CD4-positive, alpha-beta T cell treated with Interleukin-6 for 4 hours (primary cell): ENCODE data around the gene RCC1.
"Not testable (repeated sequence)": the region's sequence is repeated elsewhere in the genome, so short reads cannot be mapped to it uniquely, and the experiment has no call there.

Experiments
- DNase-seq: peaks from one replicate; pipeline ENCODE4 v3.0.0-alpha.2; 2020; ENCODE audit warnings: mixed read lengths

Gene RCC1

DNA sequence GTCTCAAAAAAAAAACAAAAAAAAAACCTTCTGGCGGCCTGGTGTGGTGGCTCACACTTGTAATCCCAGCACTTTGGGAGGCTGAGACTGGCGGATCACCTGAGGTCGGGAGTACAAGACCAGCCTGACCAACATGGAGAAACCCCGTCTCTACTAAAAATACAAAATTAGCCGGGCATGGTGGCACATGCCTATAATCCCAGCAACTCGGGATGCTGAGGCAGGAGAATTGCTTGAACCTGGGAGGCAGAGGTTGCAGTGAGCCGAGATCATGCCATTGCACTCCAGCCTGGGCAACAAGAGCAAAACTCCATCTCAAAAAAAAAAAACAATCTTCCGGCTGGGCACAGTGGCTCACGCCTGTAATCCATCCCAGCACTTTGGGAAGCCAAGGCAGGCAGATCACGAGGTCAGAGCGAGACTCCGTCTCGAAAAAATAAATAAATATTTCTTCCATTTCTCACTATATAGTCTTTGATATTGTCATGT lies 8.6 kb downstream of the RCC1 start:
- not testable (repeated sequence) for DNase-seq

DNA sequence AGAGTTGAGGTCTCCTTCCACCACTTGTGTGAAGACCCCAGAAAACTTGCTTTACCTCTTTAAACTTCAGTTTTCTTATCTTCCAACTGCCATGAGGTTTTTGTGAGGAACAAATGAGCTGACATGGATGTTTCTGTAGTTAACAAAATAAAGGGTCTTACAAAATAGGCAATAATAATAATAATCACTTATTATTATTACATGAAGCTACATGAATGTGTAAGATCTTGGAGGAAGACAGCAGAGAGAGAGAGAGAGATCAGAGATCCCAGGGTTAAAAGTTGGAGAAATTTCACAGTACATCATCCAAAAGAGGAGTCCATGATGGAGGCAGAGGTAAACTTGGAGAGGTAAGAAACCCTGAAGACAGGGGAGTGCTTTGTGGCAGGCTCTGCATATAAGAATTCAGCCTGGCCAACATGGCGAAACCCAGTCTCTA lies 10.7 kb downstream of the RCC1 start:
- DNase-seq, result no peak

DNA sequence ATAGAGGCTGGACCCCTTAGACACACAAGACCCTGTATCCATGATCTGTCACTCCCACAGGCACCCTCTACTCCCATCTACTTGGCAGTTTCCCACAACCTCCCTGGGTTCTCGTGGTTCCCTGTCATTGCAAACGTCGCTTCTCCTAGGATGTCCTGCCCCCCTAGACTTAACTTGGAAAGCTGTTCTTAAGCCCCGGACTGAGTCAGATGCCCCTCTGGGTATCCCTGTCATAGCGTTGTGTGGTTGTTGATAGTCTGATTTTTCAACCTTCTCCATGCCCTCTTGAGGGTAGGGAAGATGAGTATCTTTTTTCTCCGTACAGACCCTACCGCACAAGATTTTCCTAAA lies 11.8 kb downstream of the RCC1 start:
- no peak for DNase-seq

DNA sequence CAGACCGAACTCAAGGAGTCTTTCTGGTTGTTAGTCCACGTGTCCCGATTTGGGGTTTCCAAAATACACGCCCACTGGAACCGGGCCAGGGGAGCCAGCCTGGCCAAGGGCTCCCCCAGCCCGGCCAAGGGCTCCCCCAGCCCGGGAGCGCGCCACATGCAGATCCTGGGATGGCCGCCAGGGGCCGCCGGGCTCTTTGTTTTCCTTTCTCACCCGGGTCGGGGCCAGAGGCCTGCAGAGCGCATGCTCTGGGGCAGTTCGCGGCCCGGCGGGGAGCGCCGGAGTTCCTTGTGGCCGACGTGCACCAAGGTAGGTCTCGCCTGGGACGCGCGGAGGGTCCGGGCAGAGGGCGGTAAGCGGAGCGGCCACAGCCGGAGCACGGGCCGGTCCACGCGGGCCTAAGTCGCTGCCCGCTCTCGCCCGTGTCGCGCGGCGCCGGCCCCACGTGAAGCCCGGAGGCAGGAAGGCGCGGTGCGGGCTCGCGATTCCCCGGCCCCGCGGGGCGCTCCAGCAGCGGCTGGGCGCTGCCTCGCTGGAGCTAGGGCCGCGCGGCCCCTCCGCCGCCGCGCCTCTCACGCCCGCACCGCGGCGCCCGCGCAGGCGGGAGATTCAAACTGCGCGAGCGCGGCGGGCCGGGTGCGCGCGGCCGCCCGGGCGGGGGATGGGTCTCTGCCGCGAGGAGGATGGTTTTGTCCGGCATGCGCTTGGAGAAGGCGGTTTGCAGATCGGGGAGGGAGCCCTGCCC lies 12.3 kb downstream of the RCC1 start:
- peak; percentile 90 for DNase-seq

DNA sequence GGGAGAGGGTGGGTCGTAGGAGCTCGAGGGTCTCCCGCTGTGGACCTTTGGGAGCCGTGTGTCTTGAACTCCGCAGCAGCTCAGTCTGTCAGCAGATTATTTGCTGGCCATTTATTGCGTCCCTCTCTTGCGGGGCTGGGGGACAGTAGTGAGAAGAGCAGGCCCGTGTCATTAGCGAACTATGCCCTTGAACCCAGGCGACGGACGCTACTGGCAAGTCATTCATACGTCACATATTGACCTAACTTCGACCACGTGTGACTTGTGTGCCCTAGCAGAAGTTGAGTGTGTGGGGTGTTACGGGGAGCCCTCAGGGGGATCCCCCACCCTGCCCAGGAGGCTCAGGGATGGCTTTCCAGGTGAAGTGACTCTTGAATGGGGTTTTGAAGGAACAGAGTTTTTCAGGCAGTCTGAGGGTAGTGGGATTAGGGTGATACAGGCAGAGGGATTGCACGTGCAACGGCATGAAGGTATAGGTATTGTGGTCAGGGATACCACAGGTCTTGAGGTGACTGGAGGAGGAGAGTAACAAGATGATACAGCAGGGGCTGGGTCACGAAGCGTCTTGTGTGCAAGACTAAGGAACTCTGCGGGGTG lies 13.0 kb downstream of the RCC1 start:
- DNase-seq, result no peak

DNA sequence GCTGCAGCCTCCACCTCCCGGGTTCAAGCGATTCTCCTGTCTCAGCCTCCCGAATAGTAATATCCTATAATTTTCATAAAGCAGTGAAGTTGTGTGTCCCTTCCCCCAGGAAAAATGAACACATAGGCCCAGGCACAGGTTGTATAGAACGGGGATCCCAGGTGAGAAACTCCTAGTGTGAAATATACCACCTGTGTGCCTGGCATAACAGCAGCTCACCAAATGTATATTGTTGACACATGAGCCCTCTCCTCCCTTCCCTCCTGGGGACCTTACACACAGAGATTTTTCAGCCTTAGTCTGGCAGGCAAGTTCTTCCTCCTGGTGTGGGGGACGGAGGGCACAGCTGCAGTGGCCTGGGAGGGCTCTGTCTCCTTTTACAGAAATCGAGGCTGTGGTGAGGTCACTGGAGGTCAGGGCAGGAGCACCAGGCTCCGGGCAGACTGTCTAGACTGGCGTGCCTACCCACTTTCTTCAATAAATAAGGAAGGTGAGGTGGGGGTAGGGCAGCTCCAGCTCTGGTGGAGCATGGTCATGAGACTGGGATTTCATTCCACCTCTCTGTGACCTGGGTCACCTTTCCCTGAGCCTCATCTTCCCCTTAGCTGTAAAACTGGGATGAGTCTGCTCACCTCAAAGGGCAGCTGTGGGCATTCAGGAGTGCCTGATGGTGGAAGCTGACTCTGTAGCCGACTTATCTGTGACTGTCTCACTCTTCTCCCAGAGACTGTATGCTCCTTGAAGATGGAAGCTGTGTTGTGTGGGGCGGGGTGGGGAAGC lies 14.3 kb downstream of the RCC1 start:
- DNase-seq, result no peak

DNA sequence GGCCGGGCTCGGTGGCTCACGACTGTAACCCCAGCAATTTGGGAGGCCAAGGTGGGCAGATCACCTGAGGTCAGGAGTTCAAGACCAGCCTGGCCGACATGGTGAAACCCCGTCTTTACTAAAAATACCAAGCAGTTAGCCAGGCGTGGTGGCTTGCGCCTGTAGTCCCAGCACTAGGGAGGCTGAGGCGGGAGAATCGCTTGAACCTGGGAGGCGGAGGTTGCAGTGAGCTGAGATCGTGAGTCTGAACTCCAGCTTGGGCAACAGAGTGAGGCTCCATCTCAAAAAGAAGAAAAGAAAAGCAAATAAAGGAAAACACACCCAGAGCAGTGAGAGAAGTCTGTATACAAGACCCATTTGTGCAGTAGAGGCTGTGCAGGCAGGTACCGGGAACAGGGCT lies 15.0 kb downstream of the RCC1 start:
- DNase-seq, result not testable (repeated sequence)

DNA sequence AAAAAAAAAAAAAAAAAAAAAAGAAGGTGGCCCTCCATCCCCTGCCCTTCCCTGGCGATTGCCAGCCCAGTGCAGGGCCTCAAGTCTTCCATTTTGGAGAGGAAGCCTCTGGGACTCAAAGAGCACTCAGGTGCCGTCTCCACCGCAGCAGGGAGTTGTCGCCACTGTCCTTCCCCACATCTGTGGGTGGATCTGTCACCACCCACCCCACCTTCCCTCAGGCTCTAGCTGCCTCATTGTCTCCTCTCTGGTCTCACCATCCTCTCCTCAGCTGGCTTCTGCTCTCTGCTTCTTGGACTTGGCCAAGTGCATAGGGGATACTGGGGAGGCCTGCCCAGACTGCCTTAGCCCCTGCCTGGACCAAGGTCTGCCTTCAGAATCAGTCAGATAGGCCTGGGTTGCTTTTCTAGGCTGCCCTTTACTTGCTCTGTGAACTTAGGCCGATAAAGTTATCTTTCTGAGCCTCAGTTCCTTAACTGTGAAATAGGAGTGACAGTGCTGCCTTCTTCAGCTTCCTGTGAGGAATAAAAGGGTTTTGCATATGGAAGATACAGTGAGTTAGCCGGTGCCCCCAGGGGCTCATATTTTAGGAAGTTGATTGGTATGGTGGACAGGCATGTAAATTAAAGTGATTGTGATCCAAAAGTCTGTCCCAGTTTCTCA lies 15.8 kb downstream of the RCC1 start:
- no peak for DNase-seq

DNA sequence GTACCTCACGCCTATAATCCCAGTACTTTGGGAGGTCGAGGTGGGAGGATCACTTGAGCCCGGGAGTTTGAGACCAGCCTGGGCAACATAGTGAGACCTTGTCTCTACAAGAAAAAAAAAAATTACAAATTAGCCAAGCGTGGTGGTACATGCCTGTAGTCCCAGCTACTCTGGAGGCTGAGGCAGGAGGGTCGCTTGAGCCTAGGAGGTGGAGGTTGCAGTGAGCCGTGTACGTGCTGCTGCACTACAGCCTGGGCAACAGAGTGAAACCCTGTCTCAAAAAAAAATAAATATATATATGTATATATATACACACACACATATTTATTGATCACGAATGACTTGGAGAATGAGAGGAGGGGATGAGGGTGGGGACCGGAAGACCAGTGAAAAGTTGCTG lies 16.7 kb downstream of the RCC1 start:
- not testable (repeated sequence) for DNase-seq

DNA sequence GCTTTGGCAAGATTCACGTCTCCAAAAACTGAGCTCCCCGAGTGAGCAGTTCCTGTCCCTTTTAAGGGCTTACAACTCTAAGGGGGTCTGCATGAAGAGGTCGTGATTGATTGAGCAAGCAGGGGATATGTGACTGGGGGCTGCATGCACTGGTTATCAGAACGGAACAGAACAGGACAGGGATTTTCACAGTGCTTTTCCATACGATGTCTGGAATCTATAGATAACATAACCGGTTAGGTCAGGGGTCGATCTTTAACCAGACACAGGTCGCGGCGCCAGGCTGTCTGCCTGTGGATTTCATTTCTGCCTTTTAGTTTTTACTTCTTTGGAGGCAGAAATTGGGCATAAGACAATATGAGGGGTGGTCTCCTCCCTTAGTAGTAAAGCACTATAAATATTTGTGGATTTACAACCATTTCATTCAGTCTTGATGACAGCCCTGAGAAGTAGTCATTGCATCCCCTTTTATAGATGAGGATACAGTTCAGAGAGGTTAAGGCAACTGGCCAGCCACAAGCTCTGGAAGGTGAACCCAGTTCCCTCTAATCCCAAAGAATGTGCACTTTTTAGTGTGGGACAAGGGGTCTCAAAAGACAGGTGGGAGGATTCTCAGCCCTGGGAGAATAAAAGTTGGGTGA lies 19.3 kb downstream of the RCC1 start:
- not testable (repeated sequence) for DNase-seq

DNA sequence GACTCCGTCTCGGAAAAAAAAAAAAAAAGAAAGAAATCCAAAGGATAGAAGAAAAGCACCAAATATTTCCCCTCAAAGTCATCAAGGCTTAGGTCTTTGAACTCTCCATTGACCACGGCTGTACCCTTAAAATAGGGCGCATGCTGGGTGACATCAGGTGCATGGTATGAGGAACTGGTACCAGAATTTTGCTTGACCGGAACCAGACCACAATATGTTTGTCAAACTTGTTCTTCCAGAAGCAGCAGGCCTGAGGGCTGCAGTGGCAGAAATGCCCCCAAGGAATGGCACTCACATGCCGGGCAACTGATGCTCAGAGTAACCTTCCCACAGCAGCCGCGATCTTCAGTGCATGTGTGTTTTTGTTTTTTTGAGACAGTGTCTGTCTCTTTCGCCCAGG lies 21.0 kb downstream of the RCC1 start:
- no peak for DNase-seq

DNA sequence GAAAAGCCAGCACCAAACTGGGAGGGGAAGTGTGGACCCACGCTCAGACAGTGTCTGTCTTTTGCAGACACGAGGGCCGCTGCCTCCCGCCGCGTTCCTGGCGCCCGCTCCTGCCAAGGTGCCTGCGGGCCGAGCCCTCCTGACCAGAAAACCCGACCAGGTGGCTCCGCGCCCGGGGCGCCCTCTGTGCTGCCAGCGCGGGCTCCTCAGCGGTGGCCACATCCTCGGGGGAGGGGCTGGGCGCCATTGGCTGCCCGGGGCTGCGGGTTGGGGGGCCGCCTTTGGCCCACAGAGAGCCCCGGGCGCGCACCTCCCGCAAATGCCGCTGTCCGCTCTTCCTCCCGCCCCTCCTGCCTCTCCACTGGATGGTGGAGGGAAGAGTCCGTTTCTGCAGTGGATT lies 24.6 kb downstream of the RCC1 start:
- DNase-seq, result no peak

DNA sequence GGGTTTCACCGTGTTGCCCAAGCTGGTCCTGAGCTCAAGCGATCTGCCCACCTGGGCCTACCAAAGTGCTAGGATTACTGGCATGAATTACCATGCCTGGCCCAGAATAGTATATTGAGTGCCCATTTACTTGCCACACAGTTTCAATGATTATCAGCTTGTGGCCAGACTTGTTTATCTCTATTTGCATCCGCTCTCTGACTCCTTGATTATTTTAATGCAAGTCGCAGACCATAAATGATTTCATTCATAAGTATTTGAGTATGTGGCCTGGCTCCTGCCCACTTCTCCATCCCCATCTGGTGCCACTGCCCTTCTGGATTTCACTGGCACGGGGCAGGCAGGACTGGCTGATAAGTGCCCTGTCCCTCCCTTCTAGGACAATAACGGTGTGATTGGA lies 28.8 kb downstream of the RCC1 start:
- no peak for DNase-seq

DNA sequence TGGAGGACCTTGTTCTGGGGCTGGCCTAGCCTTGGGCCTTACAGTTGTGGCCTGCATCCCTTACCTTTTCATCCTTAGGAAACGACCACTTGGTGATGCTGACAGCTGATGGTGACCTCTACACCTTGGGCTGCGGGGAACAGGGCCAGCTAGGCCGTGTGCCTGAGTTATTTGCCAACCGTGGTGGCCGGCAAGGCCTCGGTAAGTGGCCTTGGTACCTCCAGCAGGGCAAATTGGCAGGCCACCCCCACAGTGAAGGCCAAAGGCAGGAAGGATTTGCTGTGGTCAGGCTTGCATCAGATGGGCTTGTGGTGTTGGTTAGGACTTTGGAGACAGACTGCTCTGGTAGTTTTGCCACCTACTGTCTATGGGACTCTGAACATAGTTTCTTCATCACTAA lies 29.3 kb downstream of the RCC1 start:
- DNase-seq, result no peak

DNA sequence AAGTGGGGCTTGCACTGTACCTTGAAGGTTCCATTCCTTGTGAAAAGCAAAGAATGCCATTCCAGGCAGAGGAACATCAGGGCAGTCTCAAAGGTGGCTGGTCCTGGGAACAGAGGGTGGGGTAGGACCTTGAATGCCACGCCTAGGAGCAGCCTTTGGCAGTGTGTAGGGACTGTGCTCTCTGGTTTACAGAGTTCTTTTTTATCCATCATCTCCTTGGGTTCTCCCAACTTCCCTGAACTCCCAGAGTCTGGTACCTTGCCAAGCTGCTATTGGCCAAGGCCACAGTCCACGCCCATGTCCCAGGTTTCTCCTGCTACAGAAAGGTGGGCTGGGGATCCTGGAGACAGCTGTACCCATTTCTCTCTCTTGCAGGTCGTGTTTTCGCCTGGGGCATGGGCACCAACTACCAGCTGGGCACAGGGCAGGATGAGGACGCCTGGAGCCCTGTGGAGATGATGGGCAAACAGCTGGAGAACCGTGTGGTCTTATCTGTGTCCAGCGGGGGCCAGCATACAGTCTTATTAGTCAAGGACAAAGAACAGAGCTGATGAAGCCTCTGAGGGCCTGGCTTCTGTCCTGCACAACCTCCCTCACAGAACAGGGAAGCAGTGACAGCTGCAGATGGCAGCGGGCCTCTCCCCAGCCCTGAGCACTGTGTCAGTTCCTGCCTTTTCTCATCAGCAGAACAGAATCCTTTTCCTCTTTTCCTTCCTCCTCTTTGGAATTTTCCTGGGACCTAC lies 31.8 kb downstream of the RCC1 start:
- no peak for DNase-seq

DNA sequence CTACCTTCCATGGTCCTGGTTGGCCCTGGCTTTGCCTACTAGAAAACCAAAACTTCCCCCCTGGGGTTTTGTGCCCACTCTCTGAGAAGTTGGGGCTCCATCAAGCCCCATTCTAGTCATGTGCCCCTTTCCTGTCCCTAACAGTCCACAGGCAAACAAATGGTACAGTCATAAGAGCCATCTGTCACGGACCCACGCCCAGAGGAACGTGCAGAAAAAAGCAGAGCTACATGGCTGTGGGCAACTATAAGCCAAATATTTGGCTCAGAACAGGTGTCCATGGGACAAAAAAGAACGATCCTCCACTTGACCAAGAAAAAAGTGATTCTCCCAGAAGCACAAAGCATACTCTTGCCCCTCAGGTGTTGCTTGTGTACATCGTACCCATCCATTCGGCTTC lies 32.4 kb downstream of the RCC1 start:
- no peak for DNase-seq

DNA sequence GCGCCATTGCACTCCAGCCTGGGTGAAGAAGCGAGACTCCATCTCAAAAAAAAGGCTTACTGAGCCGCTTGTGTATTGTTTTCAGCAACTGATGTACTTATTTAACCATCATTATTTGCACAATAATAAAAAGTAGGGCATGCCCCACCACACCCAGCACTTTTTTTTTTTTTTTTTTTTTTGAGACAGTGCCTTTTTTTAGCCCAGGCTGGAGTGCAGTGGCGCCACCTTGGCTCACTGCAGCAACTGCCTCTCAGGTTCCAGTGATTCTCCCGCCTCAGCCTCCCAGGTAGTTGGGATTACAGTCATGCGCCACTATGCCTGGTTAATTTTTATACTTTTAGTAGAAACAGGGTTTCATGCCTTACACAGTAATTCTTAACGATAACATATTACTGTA lies 34.8 kb downstream of the RCC1 start:
- DNase-seq, result no peak

DNA sequence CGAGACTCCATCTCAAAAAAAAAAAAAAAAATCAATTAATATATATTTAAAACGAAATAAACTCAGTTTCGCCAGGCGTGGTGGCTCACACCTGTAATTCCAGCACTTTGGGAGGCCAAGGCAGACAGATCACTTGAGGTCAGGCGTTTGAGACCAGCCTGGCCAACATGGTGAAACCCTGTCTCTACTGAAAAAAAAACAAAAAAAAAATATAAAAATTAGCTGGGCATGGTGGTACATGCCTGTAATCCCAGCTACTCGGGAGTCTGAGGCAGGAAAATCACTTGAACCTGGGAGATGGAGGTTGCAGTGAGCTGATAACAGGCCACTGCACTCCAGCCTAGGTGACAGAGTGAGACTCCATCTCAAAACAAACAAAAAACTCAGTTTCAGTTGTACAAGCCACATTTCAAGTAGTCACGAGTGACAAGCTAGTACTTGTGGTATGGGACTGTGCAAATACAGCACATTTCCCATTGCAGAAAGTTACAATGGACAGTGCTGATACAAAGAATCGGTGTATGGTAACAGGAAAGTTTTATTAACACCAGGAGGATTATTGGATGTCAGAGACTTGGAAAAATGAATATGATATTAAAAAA lies 35.7 kb downstream of the RCC1 start:
- DNase-seq, result not testable (repeated sequence)

DNA sequence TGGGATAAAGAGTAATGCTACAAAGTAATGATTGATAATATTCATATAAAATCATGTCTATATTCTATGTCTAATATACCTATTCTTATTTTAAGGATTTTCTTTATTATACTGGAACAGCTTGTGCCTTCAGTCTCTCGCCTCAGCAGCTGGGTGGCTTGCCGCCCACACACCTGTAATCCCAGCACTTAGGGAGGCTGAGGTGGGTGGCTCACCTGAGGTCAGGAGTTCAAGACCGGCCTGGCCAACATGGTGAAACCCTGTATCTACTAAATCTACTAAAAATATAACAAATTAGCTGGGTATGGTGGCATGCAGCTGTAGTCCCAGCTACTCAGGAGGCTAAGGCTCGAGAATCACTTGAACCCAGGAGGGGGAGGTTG lies 39.4 kb downstream of the RCC1 start:
- DNase-seq, result no peak

DNA sequence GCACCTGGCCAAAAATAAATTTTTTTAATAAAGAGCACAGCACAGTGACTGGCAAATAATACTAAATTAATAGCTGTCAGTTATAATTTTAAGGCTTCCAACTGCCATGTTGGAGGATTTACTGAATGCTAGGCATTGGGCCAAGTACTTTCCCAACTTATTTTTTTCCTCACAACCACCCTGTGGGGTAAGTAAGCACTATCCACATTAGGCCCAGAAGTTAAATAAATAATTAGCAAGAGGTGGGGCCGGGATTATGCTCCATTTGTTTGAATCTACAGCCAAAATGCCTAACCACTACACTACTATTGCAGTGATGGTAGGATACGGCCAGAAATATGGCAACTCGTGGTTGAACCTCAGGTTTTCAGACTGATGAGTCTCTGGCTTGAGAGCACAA lies 42.5 kb downstream of the RCC1 start:
- no peak for DNase-seq

DNA sequence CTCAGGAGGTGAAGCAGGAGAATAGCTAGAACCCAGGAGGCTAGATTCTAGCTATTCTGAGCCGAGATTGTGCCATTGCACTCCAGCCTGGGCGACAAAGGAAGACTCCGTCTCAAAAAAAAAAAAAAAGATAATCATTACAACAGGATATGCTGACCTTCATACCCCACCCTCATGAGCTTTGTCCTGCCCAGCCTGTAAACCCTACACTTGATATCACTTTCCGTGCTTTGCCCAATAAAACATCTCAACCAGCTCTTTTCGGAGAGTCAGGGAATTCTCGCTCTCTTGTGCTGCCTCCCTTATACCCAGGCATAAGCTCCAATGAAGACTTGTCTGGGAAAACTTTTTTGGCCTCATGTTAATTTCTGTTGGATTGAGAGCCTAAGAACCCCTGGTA lies 45.5 kb downstream of the RCC1 start:
- no peak for DNase-seq
